ENCODE measurements around the gene TPPP.

TPPP gene

GRCh38 chr5:622946-623522, 70.1 kb downstream of the TPPP start:
- no peak for DNase-seq

- no peak for DNase-seq
Observed at GRCh38 chr5:622359-622758, 70.8 kb downstream of the TPPP start.

GRCh38 chr5:621341-621761, 71.8 kb downstream of the TPPP start:
- DNase-seq, result no peak

DNA sequence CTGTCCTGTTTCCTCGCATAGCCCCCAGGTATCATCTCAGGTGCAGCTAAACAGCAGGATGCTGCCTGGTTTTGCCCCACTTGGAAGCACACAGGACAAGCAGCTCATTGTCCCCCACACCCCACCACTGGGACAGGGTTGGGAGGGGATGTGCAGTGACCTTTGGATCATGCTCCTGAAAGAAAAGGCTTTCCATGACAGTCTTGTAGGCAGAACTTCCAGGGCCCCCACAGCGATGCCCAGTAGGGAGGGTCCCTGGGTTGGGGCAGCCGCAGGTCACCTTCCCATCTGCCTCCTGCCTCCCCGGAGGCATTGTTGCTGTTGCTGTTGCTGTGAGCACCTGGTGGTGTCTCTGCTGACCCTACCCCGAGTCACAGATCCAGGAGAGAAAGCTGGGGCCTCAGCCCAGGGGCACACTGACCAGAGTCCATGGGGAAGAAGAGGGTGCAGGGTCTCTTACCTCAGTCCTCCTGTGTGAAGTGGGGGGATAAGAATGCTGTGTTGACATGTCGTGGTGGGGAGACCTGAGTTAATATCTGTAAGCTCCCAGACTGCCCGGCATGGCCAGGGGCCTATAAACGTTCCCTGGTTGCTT, 72.5 kb downstream of the TPPP start:
- no peak for DNase-seq

- DNase-seq, result no peak
Observed at GRCh38 chr5:620152-620551, 73.0 kb downstream of the TPPP start.

GRCh38 chr5:619444-619843, 73.7 kb downstream of the TPPP start:
- DNase-seq, result no peak

GRCh38 chr5:618450-618849, 74.7 kb downstream of the TPPP start:
- no peak for DNase-seq

DNA sequence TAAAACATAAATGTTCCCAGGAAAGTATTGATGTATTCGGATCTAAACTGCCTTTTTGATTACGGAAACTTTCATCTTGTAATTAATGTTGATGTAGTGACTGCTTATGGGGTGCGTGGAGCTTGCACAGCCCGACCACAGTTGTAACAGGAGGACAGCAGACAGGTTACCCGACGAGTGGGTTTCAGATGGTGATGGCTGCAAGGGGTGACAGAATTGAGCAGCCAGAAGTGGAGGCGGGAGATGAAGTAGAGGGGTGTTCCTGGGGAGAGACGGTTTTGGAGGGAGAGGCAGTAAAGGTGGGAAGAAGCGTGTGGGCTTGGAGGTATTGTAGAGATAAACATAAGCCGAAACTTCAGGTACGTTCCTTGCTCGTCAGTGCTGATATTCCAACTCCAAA, 75.3 kb downstream of the TPPP start:
- no peak for DNase-seq

- DNase-seq, result no peak
Observed at GRCh38 chr5:616484-617039, 76.6 kb downstream of the TPPP start.

GRCh38 chr5:612498-613424, 80.4 kb downstream of the TPPP start:
- no peak for DNase-seq

- peak; percentile 87 for DNase-seq
Observed at GRCh38 chr5:611731-612486, 81.2 kb downstream of the TPPP start, which contains the start of gene CEP72. TSS of gene CEP72 (plus strand) at chr5:612340. CDS start at chr5:612362, 22 bp downstream.

DNA sequence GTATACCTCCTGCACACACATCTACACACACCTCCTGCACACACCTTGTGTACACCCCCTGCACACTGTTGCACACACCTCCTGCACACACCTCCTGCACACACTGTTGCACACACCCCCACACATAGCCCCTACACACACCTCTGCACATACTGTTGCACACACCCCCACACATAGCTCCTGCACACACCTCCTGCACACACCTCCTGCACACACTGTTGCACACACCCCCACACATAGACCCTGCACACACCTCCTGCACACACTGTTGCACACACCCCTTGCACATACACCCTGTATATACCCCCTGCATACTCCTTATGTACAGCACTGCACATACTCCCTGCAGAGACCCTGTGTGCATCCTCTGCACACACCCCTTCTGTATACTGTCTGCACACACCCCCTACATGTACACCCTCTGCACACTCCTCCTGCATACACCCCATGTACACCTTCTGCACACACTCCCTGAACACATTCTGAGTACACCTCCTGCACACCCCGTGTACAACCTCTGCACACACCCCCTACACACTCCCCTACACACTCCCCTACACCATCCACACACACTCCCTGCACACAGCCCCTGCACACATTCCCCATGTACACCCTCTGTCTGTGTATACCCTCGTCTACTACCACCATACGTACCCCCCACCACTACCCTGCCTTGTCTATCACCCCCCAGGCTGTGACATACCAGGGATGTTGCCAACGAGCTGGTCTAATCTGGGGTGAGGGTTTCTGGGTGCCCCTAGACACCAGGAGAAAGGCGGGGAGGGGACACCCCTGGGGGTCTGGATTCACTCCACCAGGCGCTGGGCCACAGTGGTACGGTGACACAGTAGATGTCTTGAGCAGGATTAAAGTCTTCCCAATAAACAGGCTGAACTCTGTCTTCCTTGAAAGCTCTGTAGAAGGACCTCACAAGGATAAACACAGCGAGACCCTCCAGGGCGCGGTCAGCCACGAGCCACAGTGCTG, 82.1 kb downstream of the TPPP start:
- no peak for DNase-seq

DNA sequence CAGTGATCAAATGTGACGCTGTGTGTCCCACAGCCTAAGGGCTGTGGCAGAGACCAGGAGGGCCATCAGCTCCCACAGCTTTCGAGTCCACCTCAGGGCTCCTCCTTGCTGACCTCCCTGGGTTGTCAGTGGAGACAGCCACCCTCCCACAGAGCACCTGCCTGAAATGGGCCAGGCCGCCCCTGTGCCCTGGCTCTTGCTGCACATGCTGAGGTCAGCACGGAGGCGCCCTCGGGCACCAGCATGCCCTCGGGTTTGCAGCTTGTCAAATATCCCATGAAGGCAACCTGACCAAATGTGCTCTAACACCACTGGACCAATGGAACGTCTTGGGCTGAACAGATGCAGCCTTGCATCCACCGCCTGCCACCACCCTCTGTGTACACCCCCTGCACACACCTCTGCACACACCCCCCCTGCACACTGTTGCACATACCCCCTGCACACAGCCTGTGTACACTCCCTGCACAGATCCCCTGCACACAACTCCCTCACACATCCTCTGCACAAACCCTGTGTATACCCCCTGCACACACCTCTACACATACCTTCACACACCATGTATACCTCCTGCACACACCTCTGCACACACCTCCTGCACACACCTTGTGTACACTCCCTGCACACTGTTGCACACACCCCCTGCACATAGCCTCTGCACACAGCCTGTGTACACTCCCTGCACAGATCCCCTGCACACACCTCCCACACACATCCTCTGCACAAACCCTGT, 83.0 kb downstream of the TPPP start:
- no peak for DNase-seq

Data from NCI-H510A (cell line).